IMR-90 (cell line): ENCODE measurements around the gene PLAA. TPM values are rescaled to one million over a fixed set of nuclear protein-coding genes. Genes with fewer than 3 reads are reported as not detected.

Experiments
- ATAC-seq: fragments of 200-7000 bp; cut with Tn5 transposase; 2 replicates; pipeline ENCODE4 v1.9.1; 2020; ENCODE audit warnings: low read depth, mild to moderate bottlenecking, moderate library complexity
- BruUV-seq: library from RNA; stranded (reverse); fragments of 400-500 nt; replicated peaks from 2 replicates; lab custom pipeline; 2021; lab: Mats Ljungman, UMichigan
- CTCF ChIA-PET: fragments of 300-600 bp; formaldehyde crosslinking; extraction: SDS; loops from one replicate; lab custom pipeline; 2021; ENCODE audit warnings: antibody characterized with exemption; lab: Yijun Ruan, JAX
- POLR2A ChIA-PET: fragments of 300-600 bp; sonication (Branson Sonifier 250); formaldehyde crosslinking; loops from one replicate; lab custom pipeline; 2022; ENCODE audit warnings: antibody characterized with exemption; ENCODE audit not compliant: unreplicated experiment; lab: Charles Lee
- DNase-seq: peaks from one replicate; pipeline ENCODE4 v3.0.0; 2013
- H2AFZ ChIP-seq: replicated peaks from 2 replicates; pipeline ENCODE3; 2013; ENCODE audit warnings: low read length, mild to moderate bottlenecking; ENCODE audit not compliant: poor library complexity
- H2AK5ac ChIP-seq: 2 replicates; pipeline ENCODE4 v1.6.1; 2013; ENCODE audit warnings: low read depth, low read length, inconsistent platforms
- H2AK9ac ChIP-seq: replicated peaks from 2 replicates; pipeline ENCODE3; 2013; ENCODE audit warnings: mild to moderate bottlenecking, low read depth, low read length, moderate library complexity; ENCODE audit not compliant: poor library complexity
- H2BK120ac ChIP-seq: 2 replicates; pipeline ENCODE4 v1.6.1; 2013; ENCODE audit warnings: low read depth, low read length, inconsistent platforms
- H2BK15ac ChIP-seq: 3 replicates; pipeline ENCODE4 v1.6.1; 2013; ENCODE audit warnings: low read depth, low read length, inconsistent platforms
- H2BK20ac ChIP-seq: 2 replicates; pipeline ENCODE4 v1.6.1; 2013; ENCODE audit warnings: low read depth, mild to moderate bottlenecking, inconsistent platforms, low read length, moderate library complexity
- H2BK5ac ChIP-seq: 2 replicates; pipeline ENCODE4 v1.6.1; 2013; ENCODE audit warnings: mild to moderate bottlenecking, low read depth, low read length, inconsistent platforms; ENCODE audit not compliant: poor library complexity, severe bottlenecking
- H3K14ac ChIP-seq: replicated peaks from 2 replicates; pipeline ENCODE4 v1.6.1; 2013; ENCODE audit warnings: low read depth, low read length, inconsistent platforms
- H3K18ac ChIP-seq: 2 replicates; pipeline ENCODE4 v1.6.1; 2013; ENCODE audit warnings: low read depth, low read length, control low read depth
- H3K23ac ChIP-seq: 2 replicates; pipeline ENCODE4 v1.6.1; 2013; ENCODE audit warnings: low read depth, low read length, inconsistent platforms
- H3K27ac ChIP-seq: 2 replicates; pipeline ENCODE4 v1.5.1; 2013; ENCODE audit warnings: mild to moderate bottlenecking, control low read depth, low read length; ENCODE audit not compliant: insufficient read depth
- H3K27me3 ChIP-seq: 2 replicates; pipeline ENCODE4 v1.6.1; 2013; ENCODE audit warnings: low read length; ENCODE audit not compliant: control insufficient read depth, insufficient read depth
- H3K36me3 ChIP-seq: 2 replicates; pipeline ENCODE4 v1.6.1; 2013; ENCODE audit warnings: low read length, mixed read lengths; ENCODE audit not compliant: control insufficient read depth, insufficient read depth
- H3K4ac ChIP-seq: 2 replicates; pipeline ENCODE4 v1.6.1; 2013; ENCODE audit warnings: low read depth, low read length, inconsistent platforms
- H3K4me1 ChIP-seq: 2 replicates; pipeline ENCODE4 v1.6.1; 2013; ENCODE audit warnings: low read length, mixed read lengths; ENCODE audit not compliant: control insufficient read depth, insufficient read depth
- H3K4me2 ChIP-seq: 2 replicates; pipeline ENCODE4 v1.6.1; 2013; ENCODE audit warnings: low read depth, mild to moderate bottlenecking, control low read depth, low read length, moderate library complexity
- H3K4me3 ChIP-seq: 2 replicates; pipeline ENCODE4 v1.5.1; 2013; ENCODE audit warnings: low read depth, mild to moderate bottlenecking, control low read depth, low read length, moderate library complexity; ENCODE audit not compliant: insufficient read depth
- H3K56ac ChIP-seq: 2 replicates; pipeline ENCODE4 v1.6.1; 2013; ENCODE audit warnings: low read length, inconsistent platforms; ENCODE audit not compliant: insufficient read depth; ENCODE audit errors: extremely low read depth
- H3K79me1 ChIP-seq, 2 experiments: 2 replicates each; pipeline ENCODE4 v1.6.1; 2013; ENCODE audit warnings: low read length in 2 of 2, inconsistent platforms in 1 of 2, low read depth in 1 of 2
- H3K9ac ChIP-seq: 2 replicates; pipeline ENCODE4 v1.6.1; 2013; ENCODE audit warnings: low read depth, low read length, control low read depth
- H3K9me1 ChIP-seq: 2 replicates; pipeline ENCODE4 v1.6.1; 2013; ENCODE audit warnings: low read length, inconsistent platforms; ENCODE audit not compliant: insufficient read depth
- H3K9me3 ChIP-seq: 2 replicates; pipeline ENCODE4 v1.6.1; 2013; ENCODE audit warnings: low read length; ENCODE audit not compliant: control insufficient read depth, insufficient read depth
- H4K20me1 ChIP-seq: 2 replicates; pipeline ENCODE4 v1.6.1; 2013; ENCODE audit warnings: low read length, inconsistent platforms; ENCODE audit not compliant: insufficient read depth
- H4K5ac ChIP-seq: 2 replicates; pipeline ENCODE4 v1.6.1; 2013; ENCODE audit warnings: mild to moderate bottlenecking, low read depth, low read length, control low read depth
- H4K8ac ChIP-seq, 2 experiments: 2 replicates each; pipeline ENCODE4 v1.6.1; 2013; ENCODE audit warnings: low read depth in 2 of 2, low read length in 2 of 2, control low read depth in 1 of 2, inconsistent platforms in 1 of 2
- H4K91ac ChIP-seq: 2 replicates; pipeline ENCODE4 v1.6.1; 2013; ENCODE audit warnings: low read depth, low read length, inconsistent platforms; ENCODE audit not compliant: insufficient read depth
- CEBPB ChIP-seq: IDR thresholded peaks from 2 replicates; pipeline ENCODE4 v1.6.1; 2012; ENCODE audit warnings: low read depth, low read length, improper control_type of control experiment
- CHD1 ChIP-seq: IDR thresholded peaks from 2 replicates; pipeline ENCODE4 v1.6.1; 2012; ENCODE audit warnings: low read depth, low read length, improper control_type of control experiment
- MAFK ChIP-seq: IDR thresholded peaks from 2 replicates; pipeline ENCODE4 v1.6.1; 2012; ENCODE audit warnings: low read depth, low read length, improper control_type of control experiment
- MAZ ChIP-seq: IDR thresholded peaks from 2 replicates; pipeline ENCODE4 v1.6.1; 2012; ENCODE audit warnings: low read depth, mild to moderate bottlenecking, low read length, improper control_type of control experiment, moderate library complexity, borderline replicate concordance
- MXI1 ChIP-seq: IDR thresholded peaks from 2 replicates; pipeline ENCODE4 v1.6.1; 2012; ENCODE audit warnings: low read depth, mild to moderate bottlenecking, low read length, moderate library complexity, borderline replicate concordance
- NFE2L2 ChIP-seq: fragments of 150-350 bp; IDR thresholded peaks from 2 replicates; pipeline ENCODE4 v1.6.1; 2016; ENCODE audit warnings: low read depth, mild to moderate bottlenecking, low read length
- POLR2A ChIP-seq: IDR thresholded peaks from 2 replicates; pipeline ENCODE4 v1.6.1; 2012; ENCODE audit warnings: mild to moderate bottlenecking, low read depth, low read length
- RCOR1 ChIP-seq: IDR thresholded peaks from 2 replicates; pipeline ENCODE4 v1.6.1; 2012; ENCODE audit warnings: mild to moderate bottlenecking, low read length, improper control_type of control experiment; ENCODE audit not compliant: insufficient replicate concordance
- RFX5 ChIP-seq: IDR thresholded peaks from 2 replicates; pipeline ENCODE4 v1.8.0; 2012; ENCODE audit warnings: low read depth, mild to moderate bottlenecking, low read length, moderate library complexity
- WGBS, 2 experiments: methylation state at CpG; one replicate each; pipeline versions ENCODE4 v1.1.5 to v1.1.7; 2013; ENCODE audit warnings: missing lambda C conversion rate in 2 of 2; ENCODE audit not compliant: insufficient read length in 1 of 2; ENCODE audit errors: extremely low coverage in 2 of 2; 5-methylcytosine and 5-hydroxymethylcytosine counted together
- dilution Hi-C: fragments of 300-500 bp; cut with HindIII; formaldehyde crosslinking; loops from one replicate; pipeline ENCODE4 v1.14.3; 2018; ENCODE audit warnings: low sequenced_read_pairs; ENCODE audit not compliant: unreplicated experiment
- in situ Hi-C: fragments of 300-500 bp; cut with MboI; formaldehyde crosslinking; loops from 3 replicates; pipeline ENCODE4 v1.14.3; 2019; ENCODE audit warnings: low sequenced_read_pairs, inconsistent platforms, mixed read lengths
- intact Hi-C: fragments of 100-400 bp; cut with micrococcal nuclease; formaldehyde crosslinking; loops from 2 replicates; pipeline ENCODE4 v1.10.0; 2022
- polyA plus RNA-seq, 3 experiments: library from polyadenylated mRNA; depleted of rRNA; stranded (reverse); fragments of >200 nt; gene quantifications; 2 replicates each; pipeline ENCODE4 v1.2.3, GENCODE V29; 2012; ENCODE audit warnings: low replicate concordance in 1 of 3
- total RNA-seq: library from RNA; depleted of rRNA; stranded (reverse); fragments of >200 nt; gene quantifications from 2 replicates; pipeline ENCODE4 v1.2.3, GENCODE V29; 2012
- TF ChIP-seq, protein P1 (sequence below): fragments of 150-350 bp; IDR thresholded peaks from 2 replicates; pipeline ENCODE4 v1.6.1; 2016; ENCODE audit warnings: low read depth, mild to moderate bottlenecking, low read length, moderate library complexity, borderline replicate concordance

The PLAA gene
- total and polyA plus RNA-seq, 2 of the 4 experiments (the other 2 are of a cell fraction): 18.2 to 24.4 TPM

DNA sequence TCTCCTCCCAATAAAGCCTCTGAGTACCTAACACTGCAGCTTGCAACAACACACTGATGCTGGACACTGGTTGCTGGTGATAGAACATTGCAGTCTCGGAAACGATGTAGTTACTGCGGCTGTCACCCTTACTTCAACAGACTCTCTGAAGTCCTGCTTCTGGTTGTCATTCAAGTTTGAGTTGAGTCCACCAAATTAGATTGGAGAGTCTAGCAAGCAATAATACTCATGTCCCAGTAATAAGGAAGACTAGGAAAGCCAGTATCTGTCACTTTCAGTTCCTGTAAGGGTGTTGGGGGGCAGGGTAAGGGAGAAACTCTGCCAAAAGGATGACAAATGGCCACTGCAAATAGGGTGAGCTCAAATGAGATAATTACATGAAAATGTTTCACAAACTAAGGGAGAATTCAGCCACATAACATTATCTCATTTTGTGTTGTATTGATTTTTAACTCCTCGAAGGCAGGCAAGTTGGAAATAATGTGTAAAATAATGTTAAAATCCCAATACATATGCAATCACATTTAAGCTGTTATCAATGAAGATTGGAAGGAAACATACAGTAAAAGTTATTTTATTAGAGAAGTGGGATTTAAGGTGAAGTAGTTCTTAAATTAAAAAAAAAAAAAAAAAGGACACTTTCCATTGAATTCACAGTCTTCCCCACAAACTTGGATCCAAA is 8.3 kb upstream of the PLAA start:
- peak overlapping the region; percentile 87; the same call in 1 of the 2 replicates for H4K91ac ChIP-seq
- CTCF ChIA-PET: interaction anchor here (0.5 to 1.2 kb wide), 5 partner anchors 10 to 251 kb away, joined by 3 to 4 read pairs (median 3); no protein-coding TSS in a partner anchor
- TF ChIP-seq, protein P1, sequence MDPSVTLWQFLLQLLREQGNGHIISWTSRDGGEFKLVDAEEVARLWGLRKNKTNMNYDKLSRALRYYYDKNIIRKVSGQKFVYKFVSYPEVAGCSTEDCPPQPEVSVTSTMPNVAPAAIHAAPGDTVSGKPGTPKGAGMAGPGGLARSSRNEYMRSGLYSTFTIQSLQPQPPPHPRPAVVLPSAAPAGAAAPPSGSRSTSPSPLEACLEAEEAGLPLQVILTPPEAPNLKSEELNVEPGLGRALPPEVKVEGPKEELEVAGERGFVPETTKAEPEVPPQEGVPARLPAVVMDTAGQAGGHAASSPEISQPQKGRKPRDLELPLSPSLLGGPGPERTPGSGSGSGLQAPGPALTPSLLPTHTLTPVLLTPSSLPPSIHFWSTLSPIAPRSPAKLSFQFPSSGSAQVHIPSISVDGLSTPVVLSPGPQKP: no peak
- TF ChIP-seq CHD1 (no peak), RCOR1 (no peak), MAFK (no peak), POLR2A (no peak), MXI1 (no peak), CEBPB (no peak), RFX5 (no peak), MAZ (no peak), NFE2L2 (no peak)
- H3K4me2 ChIP-seq: peak overlapping the region; percentile 90
- H2BK5ac ChIP-seq: peak overlapping the region; percentile 91
- H2BK20ac ChIP-seq: no peak overlapping the region
- dilution Hi-C loops (no loop called here), intact Hi-C loops (loop anchor here (5.0 kb wide), 1 partner anchor 172 kb away; no protein-coding TSS in a partner anchor), in situ Hi-C loops (no loop called here)
- H3K9ac ChIP-seq: peak overlapping the region; percentile 92
- peak overlapping the region; percentile 73 for H2BK120ac ChIP-seq
- no CpG with 5 or more reads among the region's 4 CpGs for WGBS, 2 experiments
- no peaks in the 10 kb centered on the region for H3K4me1 ChIP-seq
- no peaks in the 10 kb centered on the region for H3K27me3 ChIP-seq
- H3K79me1 ChIP-seq: peaks cover 14 to 18% of the 10 kb centered on the region in 2 experiments
- H3K14ac ChIP-seq: peak overlapping the region; percentile 93
- H3K9me3 ChIP-seq: no peaks in the 10 kb centered on the region
- H2BK15ac ChIP-seq: peak overlapping the region; percentile 63; the same call in 2 of the 3 replicates
- POLR2A ChIA-PET: interaction anchor here (0.6 to 1.0 kb wide), 4 partner anchors 12 to 52 kb away, joined by 3 to 5 read pairs (median 4); no protein-coding TSS in a partner anchor
- H2AFZ ChIP-seq: peak overlapping the region; percentile 98
- H2AK9ac ChIP-seq: peak overlapping the region; percentile 83
- H3K9me1 ChIP-seq: peaks cover 4% of the 10 kb centered on the region
- H3K4ac ChIP-seq: peak overlapping the region; percentile 95
- H2AK5ac ChIP-seq: 0 out of 2 replicates have a peak overlapping the region, but pooled peaks have one; percentile 33
- BruUV-seq: no TSS peak
- ATAC-seq: no peak
- H4K20me1 ChIP-seq: no peaks in the 10 kb centered on the region
- DNase-seq: no peak
- H3K36me3 ChIP-seq: no peaks in the 10 kb centered on the region
- peak overlapping the region; percentile 67 for H3K4me3 ChIP-seq
- peak overlapping the region; percentile 74 for H3K27ac ChIP-seq
- H4K8ac ChIP-seq: peak overlapping the region; percentile 97 to 98
- H3K18ac ChIP-seq: 0 out of 2 replicates have a peak overlapping the region, but pooled peaks have one; percentile 88
- peak overlapping the region; percentile 96; the same call in 1 of the 2 replicates for H3K56ac ChIP-seq
- peak overlapping the region; percentile 93 for H4K5ac ChIP-seq
- H3K23ac ChIP-seq: peak overlapping the region; percentile 99
